ENCODE data around the gene SPOCK1. TPM values are rescaled to one million over a fixed set of nuclear protein-coding genes. Genes with fewer than 3 reads are reported as not detected.

Gene SPOCK1
- total RNA-seq, 2 donors from 2014 or later, result 75.0 to 213 TPM

GRCh38 chr5:137022725-137023124 is 476.4 kb downstream of the SPOCK1 start:
- no peak for ATAC-seq
- DNase-seq, result no peak
- intact Hi-C loops (cut with DNase I), result no loop called here

- ATAC-seq, result peak; percentile 83 to 95
Measured at GRCh38 chr5:137022043-137022442, 477.1 kb downstream of the SPOCK1 start.

GRCh38 chr5:137019229-137019628 is 479.9 kb downstream of the SPOCK1 start:
- DNase-seq, result no peak
- ATAC-seq, result no peak
- intact Hi-C loops (cut with DNase I), result no loop called here

More at GRCh38 chr5:137022043-137022442, 477.1 kb downstream of the SPOCK1 start:
- peak; percentile 35 for DNase-seq
- intact Hi-C loops (cut with DNase I), result no loop called here

- intact Hi-C loops (cut with DNase I), result no loop called here
- DNase-seq (no peak), ATAC-seq (no peak)
Measured at GRCh38 chr5:137016783-137017324, 482.3 kb downstream of the SPOCK1 start.

GRCh38 chr5:137015540-137016116 is 483.5 kb downstream of the SPOCK1 start:
- DNase-seq (no peak), ATAC-seq (no peak)
- intact Hi-C loops (cut with DNase I), result no loop called here

GRCh38 chr5:137014731-137015130 is 484.4 kb downstream of the SPOCK1 start:
- ATAC-seq, result no peak
- intact Hi-C loops (cut with DNase I), result no loop called here

GRCh38 chr5:137010226-137010625 is 488.9 kb downstream of the SPOCK1 start:
- DNase-seq (no peak), ATAC-seq (no peak)
- intact Hi-C loops (cut with DNase I), result no loop called here

More at GRCh38 chr5:137014731-137015130, 484.4 kb downstream of the SPOCK1 start:
- no peak for DNase-seq

GRCh38 chr5:137004279-137004678 is 494.8 kb downstream of the SPOCK1 start:
- no peak for DNase-seq
- no peak for ATAC-seq
- intact Hi-C loops (cut with DNase I), result no loop called here

- no peak for DNase-seq
- ATAC-seq, result peak in 1 of 2 donors; percentile 38
- intact Hi-C loops (cut with DNase I), result no loop called here
Measured at GRCh38 chr5:137001026-137001569, 498.0 kb downstream of the SPOCK1 start.

GRCh38 chr5:136999787-137000186 is 499.3 kb downstream of the SPOCK1 start:
- DNase-seq, result no peak
- intact Hi-C loops (cut with DNase I), result no loop called here
- no peak for ATAC-seq

GRCh38 chr5:136998854-136999357 is 500.2 kb downstream of the SPOCK1 start:
- ATAC-seq (no peak), DNase-seq (no peak)
- intact Hi-C loops (cut with DNase I), result no loop called here

GRCh38 chr5:136994154-136994553 is 505.0 kb downstream of the SPOCK1 start:
- no peak for DNase-seq
- intact Hi-C loops (cut with DNase I), result no loop called here
- ATAC-seq, result peak in 1 of 2 donors; percentile 41

- intact Hi-C loops (cut with DNase I), result no loop called here
- DNase-seq (no peak), ATAC-seq (peak; percentile 85 to 89)
Measured at GRCh38 chr5:136992796-136993489, 506.2 kb downstream of the SPOCK1 start.

- intact Hi-C loops (cut with DNase I), result loop anchor here in 1 of 2 donors (10.0 kb wide), 1 partner anchor 171 kb away; no protein-coding TSS in a partner anchor
- peak; percentile 90 to 91 for ATAC-seq
- DNase-seq, result no peak
Measured at GRCh38 chr5:136985785-136986475, 513.2 kb downstream of the SPOCK1 start.

- DNase-seq (no peak), ATAC-seq (peak in 1 of 2 donors; percentile 70)
- intact Hi-C loops (cut with DNase I), result loop anchor here in 1 of 2 donors (10.0 kb wide), 1 partner anchor 170 kb away; no protein-coding TSS in a partner anchor
Measured at GRCh38 chr5:136984772-136985446, 514.2 kb downstream of the SPOCK1 start.

GRCh38 chr5:136981936-136982335 is 517.2 kb downstream of the SPOCK1 start:
- DNase-seq (no peak), ATAC-seq (no peak)
- intact Hi-C loops (cut with DNase I), result loop anchor here in 1 of 2 donors (10.0 kb wide), 1 partner anchor 167 kb away; no protein-coding TSS in a partner anchor

GRCh38 chr5:136979131-136979530 is 520.0 kb downstream of the SPOCK1 start:
- DNase-seq, result no peak
- peak in 1 of 2 donors; percentile 43 for ATAC-seq
- intact Hi-C loops (cut with DNase I), result no loop called here

- DNase-seq, result no peak
- intact Hi-C loops (cut with DNase I), result no loop called here
- no peak for ATAC-seq
Measured at GRCh38 chr5:136963504-136963903, 535.6 kb downstream of the SPOCK1 start.

GRCh38 chr5:136957428-136957827 is 541.7 kb downstream of the SPOCK1 start:
- ATAC-seq, result no peak

More at GRCh38 chr5:136957428-136957827, 541.7 kb downstream of the SPOCK1 start:
- DNase-seq, result no peak
- intact Hi-C loops (cut with DNase I), result no loop called here

Data from left cardiac atrium (tissue), 4 donors.